WTC11 (cell line): ENCODE results near the gene ELP4. TPM values are rescaled to one million over a fixed set of nuclear protein-coding genes. Genes with fewer than 3 reads are reported as not detected.

Experiments
- ATAC-seq: fragments of 200-7000 bp; cut with Tn5 transposase; 2 replicates; pipeline ENCODE4 v1.10.0; 2021; ENCODE audit warnings: mild to moderate bottlenecking, moderate library complexity
- CTCF ChIA-PET: fragments of 300-600 bp; sonication (Branson Sonifier 250); formaldehyde crosslinking; loops from one replicate; lab custom pipeline; 2021; ENCODE audit warnings: antibody characterized with exemption; lab: Charles Lee
- POLR2A ChIA-PET: fragments of 350-600 bp; sonication (Branson Sonifier 250); formaldehyde crosslinking; loops from one replicate; lab custom pipeline; 2021; ENCODE audit warnings: antibody characterized with exemption; lab: Charles Lee
- DNase-seq: peaks from one replicate; pipeline ENCODE4 v3.0.0; 2021; ENCODE audit warnings: low spot score
- H3K27ac Mint-ChIP-seq: 2 replicates; pipeline ENCODE4 v1.8.0; 2021; ENCODE audit warnings: mixed read lengths
- H3K27me3 Mint-ChIP-seq: 2 replicates; pipeline ENCODE4 v1.8.0; 2021; ENCODE audit warnings: low read depth, mild to moderate bottlenecking, moderate library complexity, mixed read lengths
- H3K36me3 Mint-ChIP-seq: 2 replicates; pipeline ENCODE4 v1.8.0; 2021; ENCODE audit warnings: mixed read lengths
- H3K4me1 Mint-ChIP-seq: 2 replicates; pipeline ENCODE4 v1.8.0; 2022; ENCODE audit warnings: mixed read lengths
- H3K4me3 Mint-ChIP-seq: 2 replicates; pipeline ENCODE4 v1.8.0; 2021; ENCODE audit warnings: mild to moderate bottlenecking, moderate library complexity, mixed read lengths
- H3K9me3 Mint-ChIP-seq: 2 replicates; pipeline ENCODE4 v1.8.0; 2021; ENCODE audit warnings: mixed read lengths
- AR ChIP-seq: fragments of 250-450 bp; sonication (Bioruptor Pico); IDR thresholded peaks from 2 replicates; pipeline ENCODE4 v1.9.0; 2021; ENCODE audit warnings: mild to moderate bottlenecking
- ATF1 ChIP-seq: sonication (generic); formaldehyde crosslinking; IDR thresholded peaks from 2 replicates; pipeline ENCODE4 v1.8.1; 2023; ENCODE audit warnings: mild to moderate bottlenecking, moderate library complexity, missing genetic modification reagents
- ATF6 ChIP-seq: sonication (generic); formaldehyde crosslinking; IDR thresholded peaks from 2 replicates; pipeline ENCODE4 v1.8.1; 2023; ENCODE audit warnings: mild to moderate bottlenecking, missing genetic modification reagents
- E2F1 ChIP-seq: sonication (generic); formaldehyde crosslinking; IDR thresholded peaks from 2 replicates; pipeline ENCODE4 v1.8.0; 2022; ENCODE audit warnings: mild to moderate bottlenecking, missing genetic modification reagents
- FOXP4 ChIP-seq: sonication (generic); formaldehyde crosslinking; IDR thresholded peaks from 2 replicates; pipeline ENCODE4 v1.8.0; 2022; ENCODE audit warnings: mild to moderate bottlenecking, missing genetic modification reagents
- GABPB1 ChIP-seq: sonication (generic); formaldehyde crosslinking; IDR thresholded peaks from 2 replicates; pipeline ENCODE4 v1.8.1; 2023; ENCODE audit warnings: mild to moderate bottlenecking, missing genetic modification reagents
- GRHL2 ChIP-seq: fragments of 250-450 bp; sonication (Bioruptor Pico); IDR thresholded peaks from 2 replicates; pipeline ENCODE4 v1.8.0; 2022; ENCODE audit warnings: mild to moderate bottlenecking, moderate library complexity; ENCODE audit not compliant: insufficient replicate concordance, severe bottlenecking
- JUN ChIP-seq: sonication (generic); formaldehyde crosslinking; IDR thresholded peaks from 2 replicates; pipeline ENCODE4 v1.8.0; 2023; ENCODE audit warnings: mild to moderate bottlenecking, missing genetic modification reagents
- MXD4 ChIP-seq: fragments of 250-450 bp; sonication (Bioruptor Pico); IDR thresholded peaks from 2 replicates; pipeline ENCODE4 v1.8.0; 2021; ENCODE audit warnings: mild to moderate bottlenecking, moderate library complexity, borderline replicate concordance
- NFE2L1 ChIP-seq: sonication (generic); formaldehyde crosslinking; IDR thresholded peaks from 2 replicates; pipeline ENCODE4 v1.8.1; 2023; ENCODE audit warnings: missing genetic modification reagents
- NR1H2 ChIP-seq: sonication (generic); formaldehyde crosslinking; IDR thresholded peaks from 2 replicates; pipeline ENCODE4 v1.9.0; 2021; ENCODE audit warnings: mild to moderate bottlenecking, moderate library complexity, missing genetic modification reagents
- NR2C2 ChIP-seq: sonication (generic); formaldehyde crosslinking; IDR thresholded peaks from 2 replicates; pipeline ENCODE4 v1.8.0; 2022; ENCODE audit warnings: mild to moderate bottlenecking, missing genetic modification reagents
- USF2 ChIP-seq: sonication (generic); formaldehyde crosslinking; IDR thresholded peaks from 2 replicates; pipeline ENCODE4 v1.8.1; 2023; ENCODE audit warnings: mild to moderate bottlenecking, missing genetic modification reagents, moderate library complexity
- ZNF121 ChIP-seq: sonication (generic); formaldehyde crosslinking; IDR thresholded peaks from 2 replicates; pipeline ENCODE4 v1.8.0; 2023; ENCODE audit warnings: missing genetic modification reagents
- ZNF219 ChIP-seq: sonication (generic); formaldehyde crosslinking; IDR thresholded peaks from 2 replicates; pipeline ENCODE4 v1.8.0; 2023; ENCODE audit warnings: missing genetic modification reagents, mild to moderate bottlenecking, borderline replicate concordance
- ZNF263 ChIP-seq: sonication (generic); formaldehyde crosslinking; IDR thresholded peaks from 2 replicates; pipeline ENCODE4 v1.8.1; 2022; ENCODE audit warnings: low read depth, mild to moderate bottlenecking, moderate library complexity, missing genetic modification reagents
- ZNF317 ChIP-seq: sonication (generic); formaldehyde crosslinking; IDR thresholded peaks from 2 replicates; pipeline ENCODE4 v1.8.1; 2023; ENCODE audit warnings: low read depth, mild to moderate bottlenecking, moderate library complexity, missing genetic modification reagents, borderline replicate concordance
- ZNF396 ChIP-seq: fragments of 250-450 bp; sonication (Bioruptor Pico); IDR thresholded peaks from 2 replicates; pipeline ENCODE4 v1.8.0; 2021; ENCODE audit warnings: mild to moderate bottlenecking, moderate library complexity, borderline replicate concordance
- ZNF416 ChIP-seq: fragments of 250-450 bp; sonication (Bioruptor Pico); IDR thresholded peaks from 2 replicates; pipeline ENCODE4 v1.9.0; 2021; ENCODE audit warnings: mild to moderate bottlenecking, inconsistent platforms
- total RNA-seq: library from RNA; stranded (reverse); gene quantifications from 3 replicates; pipeline ENCODE4 v1.2.3, GENCODE V29; 2021
- TF ChIP-seq, protein P1 (sequence below): sonication (generic); formaldehyde crosslinking; conservative IDR thresholded peaks from 2 replicates; pipeline ENCODE4 v1.8.1; 2023; ENCODE audit warnings: mild to moderate bottlenecking, low read depth, missing genetic modification reagents, moderate library complexity
- TF ChIP-seq, protein P2 (sequence below): sonication (generic); formaldehyde crosslinking; IDR thresholded peaks from 2 replicates; pipeline ENCODE4 v1.8.0; 2022; ENCODE audit warnings: mild to moderate bottlenecking, missing genetic modification reagents
- TF ChIP-seq, protein P3 (sequence below): fragments of 250-450 bp; sonication (Bioruptor Pico); conservative IDR thresholded peaks from 2 replicates; pipeline ENCODE4 v1.9.0; 2021; ENCODE audit warnings: mild to moderate bottlenecking

ELP4 gene
- total RNA-seq, 1 experiment from 2014 or later = 14.6 TPM

GRCh38 chr11:31625868-31626267, 116.3 kb downstream of the ELP4 start:
- no peaks in the 10 kb centered on the region for H3K4me1 Mint-ChIP-seq
- ATAC-seq (no peak), DNase-seq (no peak)
- no peak overlapping the region for H3K4me3 Mint-ChIP-seq
- no peak overlapping the region for H3K27ac Mint-ChIP-seq
- no peaks in the 10 kb centered on the region for H3K27me3 Mint-ChIP-seq
- no peak for TF ChIP-seq E2F1
- no peak for TF ChIP-seq GABPB1
- TF ChIP-seq GRHL2 = no peak
- TF ChIP-seq AR (CRISPR knock-in tag) = no peak
- TF ChIP-seq ZNF263 (CRISPR knock-in tag) = no peak
- TF ChIP-seq ZNF219 = no peak
- no peak for TF ChIP-seq ZNF121 (CRISPR knock-in tag)
- TF ChIP-seq ZNF396 (CRISPR knock-in tag) = no peak
- no peak for TF ChIP-seq JUN
- TF ChIP-seq, protein P1, sequence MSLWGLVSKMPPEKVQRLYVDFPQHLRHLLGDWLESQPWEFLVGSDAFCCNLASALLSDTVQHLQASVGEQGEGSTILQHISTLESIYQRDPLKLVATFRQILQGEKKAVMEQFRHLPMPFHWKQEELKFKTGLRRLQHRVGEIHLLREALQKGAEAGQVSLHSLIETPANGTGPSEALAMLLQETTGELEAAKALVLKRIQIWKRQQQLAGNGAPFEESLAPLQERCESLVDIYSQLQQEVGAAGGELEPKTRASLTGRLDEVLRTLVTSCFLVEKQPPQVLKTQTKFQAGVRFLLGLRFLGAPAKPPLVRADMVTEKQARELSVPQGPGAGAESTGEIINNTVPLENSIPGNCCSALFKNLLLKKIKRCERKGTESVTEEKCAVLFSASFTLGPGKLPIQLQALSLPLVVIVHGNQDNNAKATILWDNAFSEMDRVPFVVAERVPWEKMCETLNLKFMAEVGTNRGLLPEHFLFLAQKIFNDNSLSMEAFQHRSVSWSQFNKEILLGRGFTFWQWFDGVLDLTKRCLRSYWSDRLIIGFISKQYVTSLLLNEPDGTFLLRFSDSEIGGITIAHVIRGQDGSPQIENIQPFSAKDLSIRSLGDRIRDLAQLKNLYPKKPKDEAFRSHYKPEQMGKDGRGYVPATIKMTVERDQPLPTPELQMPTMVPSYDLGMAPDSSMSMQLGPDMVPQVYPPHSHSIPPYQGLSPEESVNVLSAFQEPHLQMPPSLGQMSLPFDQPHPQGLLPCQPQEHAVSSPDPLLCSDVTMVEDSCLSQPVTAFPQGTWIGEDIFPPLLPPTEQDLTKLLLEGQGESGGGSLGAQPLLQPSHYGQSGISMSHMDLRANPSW (CRISPR knock-in tag) = no peak
- no peak for TF ChIP-seq NR2C2
- no peak for TF ChIP-seq USF2 (CRISPR knock-in tag)
- TF ChIP-seq ZNF317 (CRISPR knock-in tag) = no peak
- TF ChIP-seq ZNF416 (CRISPR knock-in tag) = no peak
- TF ChIP-seq MXD4 (CRISPR knock-in tag) = no peak
- CTCF ChIA-PET = interaction anchor here (1.2 kb wide), 1 partner anchor 15 kb away, joined by 4 read pairs; no protein-coding TSS in a partner anchor
- no peaks in the 10 kb centered on the region for H3K36me3 Mint-ChIP-seq
- POLR2A ChIA-PET = no interaction called here
- H3K9me3 Mint-ChIP-seq = no peaks in the 10 kb centered on the region

GRCh38 chr11:31628111-31628510, 118.5 kb downstream of the ELP4 start:
- H3K27me3 Mint-ChIP-seq = no peaks in the 10 kb centered on the region
- no peak overlapping the region for H3K27ac Mint-ChIP-seq
- POLR2A ChIA-PET = interaction anchor here (0.5 kb wide), 1 partner anchor 132 kb away, joined by 3 read pairs; no protein-coding TSS in a partner anchor
- H3K36me3 Mint-ChIP-seq = no peaks in the 10 kb centered on the region
- ATAC-seq (no peak), DNase-seq (no peak)
- no peak overlapping the region for H3K4me3 Mint-ChIP-seq
- no peaks in the 10 kb centered on the region for H3K9me3 Mint-ChIP-seq
- no peaks in the 10 kb centered on the region for H3K4me1 Mint-ChIP-seq
- CTCF ChIA-PET = interaction anchor here (2.4 kb wide), 1 partner anchor 13 kb away, joined by 14 read pairs; no protein-coding TSS in a partner anchor
- TF ChIP-seq, protein P2, sequence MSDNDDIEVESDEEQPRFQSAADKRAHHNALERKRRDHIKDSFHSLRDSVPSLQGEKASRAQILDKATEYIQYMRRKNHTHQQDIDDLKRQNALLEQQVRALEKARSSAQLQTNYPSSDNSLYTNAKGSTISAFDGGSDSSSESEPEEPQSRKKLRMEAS = no peak
- no peak for TF ChIP-seq ATF1
- TF ChIP-seq, protein P3, sequence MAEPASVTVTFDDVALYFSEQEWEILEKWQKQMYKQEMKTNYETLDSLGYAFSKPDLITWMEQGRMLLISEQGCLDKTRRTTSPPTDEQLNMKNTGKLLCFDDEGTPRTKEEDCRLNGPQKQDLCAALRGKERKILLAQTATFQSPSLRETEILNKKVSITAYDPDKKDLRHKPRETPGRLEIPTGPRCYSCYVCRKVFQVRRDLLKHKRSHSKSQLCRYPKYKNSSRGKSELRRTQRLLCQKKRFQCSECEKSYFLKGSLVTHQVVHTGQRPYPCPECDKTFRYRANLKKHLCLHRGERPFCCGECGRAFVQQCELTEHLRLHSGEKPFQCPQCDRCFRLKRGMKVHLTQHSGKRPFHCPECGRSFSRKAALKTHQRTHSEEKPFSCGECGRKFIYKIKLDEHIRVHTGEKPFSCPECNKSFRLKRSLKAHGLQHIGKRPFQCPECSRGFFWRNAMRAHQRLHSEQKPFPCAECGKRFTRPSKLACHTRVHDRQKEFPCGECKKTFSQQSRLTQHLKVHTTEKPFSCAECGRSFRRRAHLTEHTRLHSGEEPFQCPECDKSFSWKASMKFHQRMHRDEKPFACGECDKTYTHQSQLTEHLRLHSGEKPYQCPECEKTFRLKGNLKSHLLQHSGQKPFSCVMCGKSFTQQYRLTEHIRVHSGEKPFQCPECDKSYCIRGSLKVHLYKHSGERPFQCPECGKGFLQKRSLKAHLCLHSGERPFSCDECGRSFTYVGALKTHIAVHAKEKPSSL (CRISPR knock-in tag) = no peak
- no peak for TF ChIP-seq NR1H2
- no peak for TF ChIP-seq FOXP4 (CRISPR knock-in tag)
- TF ChIP-seq ATF6 = no peak
- TF ChIP-seq NFE2L1 (CRISPR knock-in tag) = no peak
